AG08395 (cell line): ENCODE results near the gene C1QC.

Experiments used
- DNase-seq: peaks from one replicate; pipeline ENCODE4 v3.0.0; 2012; ENCODE audit warnings: mixed read lengths, low spot score

C1QC gene

GRCh38 chr1:22680726-22681125, 37.3 kb downstream of the C1QC start:
- no peak for DNase-seq

- DNase-seq = no peak
These were observed 38.3 kb downstream of the C1QC start for GRCh38 chr1:22681556-22682276.

- no peak for DNase-seq
These were observed 40.1 kb downstream of the C1QC start for GRCh38 chr1:22683547-22683946.

GRCh38 chr1:22685591-22686059, 42.2 kb downstream of the C1QC start:
- no peak for DNase-seq

- no peak for DNase-seq
These were observed 43.8 kb downstream of the C1QC start for GRCh38 chr1:22687191-22687590.

GRCh38 chr1:22688466-22688865, 45.0 kb downstream of the C1QC start:
- no peak for DNase-seq

- peak; percentile 95 for DNase-seq
These were observed 46.1 kb downstream of the C1QC start for GRCh38 chr1:22689505-22689904.

- DNase-seq = no peak
These were observed 47.8 kb downstream of the C1QC start for GRCh38 chr1:22691031-22691753.

GRCh38 chr1:22694172-22694571, 50.7 kb downstream of the C1QC start:
- no peak for DNase-seq

- no peak for DNase-seq
These were observed 53.2 kb downstream of the C1QC start for GRCh38 chr1:22696610-22697009.
